Liver (tissue), 9 donors: Measurements from ENCODE around the gene UNC5A. TPM values are rescaled to one million over a fixed set of nuclear protein-coding genes. Genes with fewer than 3 reads are reported as not detected.

ENCODE experiments used
- DNase-seq: peaks from one replicate; pipeline ENCODE4 v3.0.0-alpha.2; 2017; ENCODE audit warnings: low spot score
- H3K27ac ChIP-seq, 2 donors: one replicate each; pipeline ENCODE4 v1.7.0; 2013; ENCODE audit warnings: inconsistent platforms in 2 of 2, low read length in 2 of 2, control low read depth in 1 of 2, low read depth in 1 of 2, mild to moderate bottlenecking in 1 of 2
- H3K27me3 ChIP-seq, 4 donors: one replicate each; pipeline versions ENCODE4 v1.6.1 to v1.7.0; 2013; ENCODE audit warnings: low read length in 3 of 4, inconsistent platforms in 1 of 4, mild to moderate bottlenecking in 1 of 4, moderate library complexity in 1 of 4; ENCODE audit not compliant: control insufficient read depth in 4 of 4, insufficient read depth in 4 of 4
- H3K36me3 ChIP-seq, 4 donors: one replicate each; pipeline versions ENCODE4 v1.6.1 to v1.7.0; 2013; ENCODE audit warnings: low read length in 3 of 4, mild to moderate bottlenecking in 3 of 4, low read depth in 1 of 4, moderate library complexity in 1 of 4; ENCODE audit not compliant: control insufficient read depth in 4 of 4, insufficient read depth in 3 of 4
- H3K4me1 ChIP-seq, 4 donors: one replicate each; pipeline versions ENCODE4 v1.6.1 to v1.7.0; 2013; ENCODE audit warnings: low read length in 3 of 4, mild to moderate bottlenecking in 3 of 4, moderate library complexity in 1 of 4; ENCODE audit not compliant: control insufficient read depth in 4 of 4, insufficient read depth in 4 of 4
- H3K4me3 ChIP-seq, 3 donors: one replicate each; pipeline versions ENCODE4 v1.6.1 to v1.7.0; 2013; ENCODE audit warnings: low read length in 3 of 3, control low read depth in 1 of 3, low read depth in 1 of 3, mild to moderate bottlenecking in 1 of 3
- H3K9ac ChIP-seq, 2 donors: one replicate each; pipeline ENCODE4 v1.7.0; 2013; ENCODE audit warnings: low read length in 2 of 2, mild to moderate bottlenecking in 2 of 2, moderate library complexity in 2 of 2, control low read depth in 1 of 2, low read depth in 1 of 2
- H3K9me3 ChIP-seq, 4 donors: one replicate each; pipeline versions ENCODE4 v1.6.1 to v1.7.0; 2013; ENCODE audit warnings: low read length in 3 of 4; ENCODE audit not compliant: control insufficient read depth in 4 of 4
- EGR1 ChIP-seq, 2 donors: IDR thresholded peaks; 2 replicates each; pipeline ENCODE4 v1.6.1; 2016 to 2018; ENCODE audit warnings: antibody characterized with exemption in 2 of 2, low read depth in 2 of 2
- FOXA1 ChIP-seq: IDR thresholded peaks from 2 replicates; pipeline ENCODE4 v1.6.1; 2016; ENCODE audit warnings: antibody characterized with exemption
- FOXA2 ChIP-seq: IDR thresholded peaks from 2 replicates; pipeline ENCODE4 v1.6.1; 2016; ENCODE audit warnings: antibody characterized with exemption
- GABPA ChIP-seq, 2 donors: IDR thresholded peaks in 1 of 2; conservative IDR thresholded peaks in 1 of 2; 2 replicates each; pipeline ENCODE4 v1.6.1; 2016; ENCODE audit warnings: antibody characterized with exemption in 2 of 2, mild to moderate bottlenecking in 1 of 2, moderate library complexity in 1 of 2
- HNF4A ChIP-seq, 2 donors: conservative IDR thresholded peaks; 2 replicates each; pipeline ENCODE4 v1.6.1; 2016; ENCODE audit warnings: antibody characterized with exemption in 2 of 2, mild to moderate bottlenecking in 2 of 2
- HNF4G ChIP-seq: IDR thresholded peaks from 2 replicates; pipeline ENCODE4 v1.6.1; 2016; ENCODE audit warnings: antibody characterized with exemption
- JUND ChIP-seq, 2 donors: IDR thresholded peaks; 2 replicates each; pipeline ENCODE4 v1.6.1; 2016; ENCODE audit warnings: antibody characterized with exemption in 2 of 2
- NR2F2 ChIP-seq: IDR thresholded peaks from 2 replicates; pipeline ENCODE4 v1.6.1; 2016; ENCODE audit warnings: antibody characterized with exemption
- RAD21 ChIP-seq, 2 donors: IDR thresholded peaks; 2 replicates each; pipeline ENCODE4 v1.6.1; 2016; ENCODE audit warnings: antibody characterized with exemption in 2 of 2, mild to moderate bottlenecking in 2 of 2
- RXRA ChIP-seq, 2 donors: IDR thresholded peaks; 2 replicates each; pipeline ENCODE4 v1.6.1; 2017 to 2018; ENCODE audit warnings: antibody characterized with exemption in 2 of 2, mild to moderate bottlenecking in 1 of 2
- SP1 ChIP-seq: IDR thresholded peaks from 2 replicates; pipeline ENCODE4 v1.6.1; 2018; ENCODE audit warnings: antibody characterized with exemption, mild to moderate bottlenecking
- TAF1 ChIP-seq: conservative IDR thresholded peaks from 2 replicates; pipeline ENCODE4 v1.6.1; 2016; ENCODE audit warnings: antibody characterized with exemption, mild to moderate bottlenecking
- YY1 ChIP-seq: IDR thresholded peaks from 2 replicates; pipeline ENCODE4 v1.6.1; 2016; ENCODE audit warnings: antibody characterized with exemption, mild to moderate bottlenecking
- WGBS: extraction: QIAGEN DNeasy Blood & Tissue Kit; methylation state at CpG from one replicate; pipeline ENCODE4 v1.1.7; 2013; 5-methylcytosine and 5-hydroxymethylcytosine counted together
- polyA plus RNA-seq, 2 donors: library from polyadenylated mRNA; stranded (reverse) in 1 of 2; unstranded in 1 of 2; fragments of 200-250 nt in 1 of 2; fragments of >200 nt in 1 of 2; fragmentation: Nextera tagmentation in 1 of 2; extraction: Ambion mirVana in 1 of 2; gene quantifications; one replicate each; pipeline versions ENCODE4 v1.2.1 to v1.2.3, GENCODE V29; 2013 to 2015
- total RNA-seq, 2 donors: library from RNA; depleted of rRNA; stranded (reverse); fragments of >200 nt; gene quantifications; one replicate each; pipeline ENCODE4 v1.2.3, GENCODE V29; 2014
- TF ChIP-seq, protein P1 (sequence below): IDR thresholded peaks from 2 replicates; pipeline ENCODE4 v1.6.1; 2016; ENCODE audit warnings: antibody characterized with exemption
- TF ChIP-seq, protein P2 (sequence below): IDR thresholded peaks from 2 replicates; pipeline ENCODE4 v1.6.1; 2016; ENCODE audit warnings: antibody characterized with exemption, mild to moderate bottlenecking
- TF ChIP-seq, protein P3 (sequence below): fragments of 150-350 bp; IDR thresholded peaks from 2 replicates; pipeline ENCODE4 v1.5.1; 2017; ENCODE audit warnings: improper control_type of control experiment, low read depth, low read length; ENCODE audit not compliant: missing input control
- TF ChIP-seq, protein P4 (sequence below): IDR thresholded peaks from 2 replicates; pipeline ENCODE4 v1.6.1; 2016; ENCODE audit warnings: antibody characterized with exemption
- TF ChIP-seq, protein P5 (sequence below): IDR thresholded peaks from 2 replicates; pipeline ENCODE4 v1.6.1; 2016; ENCODE audit warnings: antibody characterized with exemption
- donor health status: healthy.
- donor health status: healthy.
- donor health status: healthy.
- donor health status: healthy.
- donor health status: healthy.

UNC5A gene
- total and polyA plus RNA-seq, 4 donors, result under 0.01 to 0.07 (median 0.03) TPM; not detected in 1

DNA sequence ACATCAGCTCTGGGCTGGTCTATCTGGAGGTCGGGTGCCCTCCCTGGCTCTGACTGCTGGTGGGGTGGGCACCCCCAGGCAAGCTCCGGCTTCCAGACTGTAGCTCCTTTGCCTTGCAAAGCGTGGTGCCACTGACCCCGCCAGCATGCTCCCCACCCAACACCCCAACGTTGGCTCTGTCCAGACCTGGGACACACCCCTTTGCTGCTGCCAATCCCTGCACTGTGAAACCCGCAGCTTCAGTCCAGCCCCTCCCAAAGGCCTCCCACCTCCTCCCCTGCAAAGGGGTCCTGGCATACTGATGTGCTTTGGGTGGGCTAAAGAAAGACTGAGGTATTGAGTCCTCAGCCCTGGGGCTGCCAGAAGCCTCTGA lies 3.9 kb downstream of the UNC5A start:
- Histone ChIP-seq H3K27ac (no peak overlapping the region), H3K27me3 (peaks cover 3 to 15% (median 10%) of the 10 kb centered on the region in 4 donors), H3K36me3 (no peaks in the 10 kb centered on the region), H3K4me3 (no peak overlapping the region), H3K9me3 (no peaks in the 10 kb centered on the region), H3K4me1 (peaks cover 12 to 22% (median 14%) of the 10 kb centered on the region in 4 donors), H3K9ac (no peak overlapping the region)
- TF ChIP-seq JUND (IDR thresholded peaks at IDR 0.05) (no peak), SP1 (no peak), EGR1 (IDR thresholded peaks at IDR 0.05; ENCODE audit: low read depth in 2 of 2) (no peak), TAF1 (no peak), RAD21 (IDR thresholded peaks at IDR 0.05) (no peak), HNF4G (no peak), FOXA1 (no peak), HNF4A (conservative IDR thresholded peaks at IDR 0.05) (no peak), GABPA (IDR thresholded peaks at IDR 0.05 in 1 of 2, conservative IDR thresholded peaks at IDR 0.05 in 1 of 2) (no peak), FOXA2 (no peak), NR2F2 (no peak), YY1 (no peak), RXRA (IDR thresholded peaks at IDR 0.05) (no peak)
- TF ChIP-seq, protein P1, sequence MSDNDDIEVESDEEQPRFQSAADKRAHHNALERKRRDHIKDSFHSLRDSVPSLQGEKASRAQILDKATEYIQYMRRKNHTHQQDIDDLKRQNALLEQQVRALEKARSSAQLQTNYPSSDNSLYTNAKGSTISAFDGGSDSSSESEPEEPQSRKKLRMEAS, result no peak
- TF ChIP-seq, protein P2, sequence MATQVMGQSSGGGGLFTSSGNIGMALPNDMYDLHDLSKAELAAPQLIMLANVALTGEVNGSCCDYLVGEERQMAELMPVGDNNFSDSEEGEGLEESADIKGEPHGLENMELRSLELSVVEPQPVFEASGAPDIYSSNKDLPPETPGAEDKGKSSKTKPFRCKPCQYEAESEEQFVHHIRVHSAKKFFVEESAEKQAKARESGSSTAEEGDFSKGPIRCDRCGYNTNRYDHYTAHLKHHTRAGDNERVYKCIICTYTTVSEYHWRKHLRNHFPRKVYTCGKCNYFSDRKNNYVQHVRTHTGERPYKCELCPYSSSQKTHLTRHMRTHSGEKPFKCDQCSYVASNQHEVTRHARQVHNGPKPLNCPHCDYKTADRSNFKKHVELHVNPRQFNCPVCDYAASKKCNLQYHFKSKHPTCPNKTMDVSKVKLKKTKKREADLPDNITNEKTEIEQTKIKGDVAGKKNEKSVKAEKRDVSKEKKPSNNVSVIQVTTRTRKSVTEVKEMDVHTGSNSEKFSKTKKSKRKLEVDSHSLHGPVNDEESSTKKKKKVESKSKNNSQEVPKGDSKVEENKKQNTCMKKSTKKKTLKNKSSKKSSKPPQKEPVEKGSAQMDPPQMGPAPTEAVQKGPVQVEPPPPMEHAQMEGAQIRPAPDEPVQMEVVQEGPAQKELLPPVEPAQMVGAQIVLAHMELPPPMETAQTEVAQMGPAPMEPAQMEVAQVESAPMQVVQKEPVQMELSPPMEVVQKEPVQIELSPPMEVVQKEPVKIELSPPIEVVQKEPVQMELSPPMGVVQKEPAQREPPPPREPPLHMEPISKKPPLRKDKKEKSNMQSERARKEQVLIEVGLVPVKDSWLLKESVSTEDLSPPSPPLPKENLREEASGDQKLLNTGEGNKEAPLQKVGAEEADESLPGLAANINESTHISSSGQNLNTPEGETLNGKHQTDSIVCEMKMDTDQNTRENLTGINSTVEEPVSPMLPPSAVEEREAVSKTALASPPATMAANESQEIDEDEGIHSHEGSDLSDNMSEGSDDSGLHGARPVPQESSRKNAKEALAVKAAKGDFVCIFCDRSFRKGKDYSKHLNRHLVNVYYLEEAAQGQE, result no peak
- TF ChIP-seq, protein P3, sequence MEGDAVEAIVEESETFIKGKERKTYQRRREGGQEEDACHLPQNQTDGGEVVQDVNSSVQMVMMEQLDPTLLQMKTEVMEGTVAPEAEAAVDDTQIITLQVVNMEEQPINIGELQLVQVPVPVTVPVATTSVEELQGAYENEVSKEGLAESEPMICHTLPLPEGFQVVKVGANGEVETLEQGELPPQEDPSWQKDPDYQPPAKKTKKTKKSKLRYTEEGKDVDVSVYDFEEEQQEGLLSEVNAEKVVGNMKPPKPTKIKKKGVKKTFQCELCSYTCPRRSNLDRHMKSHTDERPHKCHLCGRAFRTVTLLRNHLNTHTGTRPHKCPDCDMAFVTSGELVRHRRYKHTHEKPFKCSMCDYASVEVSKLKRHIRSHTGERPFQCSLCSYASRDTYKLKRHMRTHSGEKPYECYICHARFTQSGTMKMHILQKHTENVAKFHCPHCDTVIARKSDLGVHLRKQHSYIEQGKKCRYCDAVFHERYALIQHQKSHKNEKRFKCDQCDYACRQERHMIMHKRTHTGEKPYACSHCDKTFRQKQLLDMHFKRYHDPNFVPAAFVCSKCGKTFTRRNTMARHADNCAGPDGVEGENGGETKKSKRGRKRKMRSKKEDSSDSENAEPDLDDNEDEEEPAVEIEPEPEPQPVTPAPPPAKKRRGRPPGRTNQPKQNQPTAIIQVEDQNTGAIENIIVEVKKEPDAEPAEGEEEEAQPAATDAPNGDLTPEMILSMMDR, result no peak
- TF ChIP-seq, protein P4, sequence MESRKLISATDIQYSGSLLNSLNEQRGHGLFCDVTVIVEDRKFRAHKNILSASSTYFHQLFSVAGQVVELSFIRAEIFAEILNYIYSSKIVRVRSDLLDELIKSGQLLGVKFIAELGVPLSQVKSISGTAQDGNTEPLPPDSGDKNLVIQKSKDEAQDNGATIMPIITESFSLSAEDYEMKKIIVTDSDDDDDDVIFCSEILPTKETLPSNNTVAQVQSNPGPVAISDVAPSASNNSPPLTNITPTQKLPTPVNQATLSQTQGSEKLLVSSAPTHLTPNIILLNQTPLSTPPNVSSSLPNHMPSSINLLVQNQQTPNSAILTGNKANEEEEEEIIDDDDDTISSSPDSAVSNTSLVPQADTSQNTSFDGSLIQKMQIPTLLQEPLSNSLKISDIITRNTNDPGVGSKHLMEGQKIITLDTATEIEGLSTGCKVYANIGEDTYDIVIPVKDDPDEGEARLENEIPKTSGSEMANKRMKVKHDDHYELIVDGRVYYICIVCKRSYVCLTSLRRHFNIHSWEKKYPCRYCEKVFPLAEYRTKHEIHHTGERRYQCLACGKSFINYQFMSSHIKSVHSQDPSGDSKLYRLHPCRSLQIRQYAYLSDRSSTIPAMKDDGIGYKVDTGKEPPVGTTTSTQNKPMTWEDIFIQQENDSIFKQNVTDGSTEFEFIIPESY, result no peak
- TF ChIP-seq, protein P5, sequence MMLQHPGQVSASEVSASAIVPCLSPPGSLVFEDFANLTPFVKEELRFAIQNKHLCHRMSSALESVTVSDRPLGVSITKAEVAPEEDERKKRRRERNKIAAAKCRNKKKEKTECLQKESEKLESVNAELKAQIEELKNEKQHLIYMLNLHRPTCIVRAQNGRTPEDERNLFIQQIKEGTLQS, result no peak
- WGBS, result 82% methylated on average over 6 of the region's 6 CpGs
- no peak for DNase-seq
